CD4-positive, alpha-beta memory T cell (primary cell): ENCODE measurements around the gene IFNLR1. TPM values are rescaled to one million over a fixed set of nuclear protein-coding genes. Genes with fewer than 3 reads are reported as not detected.
A peak's percentile ranks its signal among the peaks of the same experiment; 100 is the strongest.

Experiments
- CTCF ChIA-PET: fragments of 350-600 bp; sonication (Branson Sonifier 250); formaldehyde crosslinking; loops from one replicate; lab custom pipeline; 2021; ENCODE audit warnings: inconsistent platforms; ENCODE audit not compliant: partially characterized antibody; lab: Charles Lee
- POLR2A ChIA-PET: fragments of 350-600 bp; sonication (Branson Sonifier 250); formaldehyde crosslinking; loops from one replicate; lab custom pipeline; 2021; ENCODE audit not compliant: partially characterized antibody; lab: Charles Lee
- DNase-seq, 5 donors: peaks; one replicate each; pipeline versions ENCODE4 v3.0.0 to v3.0.0-alpha.2; 2020 to 2022; ENCODE audit warnings: mixed read lengths in 1 of 5
- H3K27ac ChIP-seq: one replicate; pipeline ENCODE4 v1.7.0; 2013; ENCODE audit warnings: low read depth, low read length
- H3K27me3 ChIP-seq: 2 replicates; pipeline ENCODE4 v1.7.0; 2013; ENCODE audit warnings: mild to moderate bottlenecking, low read length, moderate library complexity; ENCODE audit not compliant: insufficient read depth
- H3K36me3 ChIP-seq: 2 replicates; pipeline ENCODE4 v1.7.0; 2013; ENCODE audit warnings: mild to moderate bottlenecking, low read length, moderate library complexity; ENCODE audit not compliant: insufficient read depth
- H3K4me1 ChIP-seq: 2 replicates; pipeline ENCODE4 v1.7.0; 2013; ENCODE audit warnings: mild to moderate bottlenecking, low read length, moderate library complexity; ENCODE audit not compliant: insufficient read depth
- H3K4me3 ChIP-seq, 2 donors: one replicate each; pipeline ENCODE4 v1.7.0; 2013; ENCODE audit warnings: low read length in 2 of 2, mild to moderate bottlenecking in 1 of 2
- H3K9me3 ChIP-seq, 2 donors: one replicate each; pipeline ENCODE4 v1.7.0; 2013; ENCODE audit warnings: low read length in 2 of 2, control low read depth in 1 of 2; ENCODE audit not compliant: control insufficient read depth in 1 of 2
- H3K27ac Mint-ChIP-seq, 7 donors: one replicate each; pipeline ENCODE4 v1.8.0; 2020 to 2021; ENCODE audit warnings: mixed read lengths in 7 of 7, mild to moderate bottlenecking in 6 of 7, inconsistent platforms in 3 of 7, moderate library complexity in 3 of 7
- H3K27me3 Mint-ChIP-seq, 2 donors: one replicate each; pipeline ENCODE4 v1.8.0; 2020 to 2021; ENCODE audit warnings: mixed read lengths in 2 of 2
- H3K36me3 Mint-ChIP-seq, 2 donors: one replicate each; pipeline ENCODE4 v1.8.0; 2020 to 2021; ENCODE audit warnings: mixed read lengths in 2 of 2, inconsistent platforms in 1 of 2, mild to moderate bottlenecking in 1 of 2
- H3K4me1 Mint-ChIP-seq, 4 donors: one replicate each; pipeline ENCODE4 v1.8.0; 2020 to 2021; ENCODE audit warnings: mixed read lengths in 4 of 4, mild to moderate bottlenecking in 1 of 4
- H3K4me3 Mint-ChIP-seq, 8 donors: one replicate each; pipeline ENCODE4 v1.8.0; 2020 to 2021; ENCODE audit warnings: mixed read lengths in 8 of 8, mild to moderate bottlenecking in 7 of 8, moderate library complexity in 6 of 8, inconsistent platforms in 3 of 8
- H3K9me3 Mint-ChIP-seq, 8 donors: one replicate each; pipeline ENCODE4 v1.8.0; 2020 to 2021; ENCODE audit warnings: mixed read lengths in 8 of 8, mild to moderate bottlenecking in 5 of 8, inconsistent platforms in 3 of 8, moderate library complexity in 1 of 8
- intact Hi-C: fragments of 100-400 bp; cut with micrococcal nuclease; formaldehyde crosslinking; loops from one replicate; pipeline ENCODE4 v1.15.1; 2023
- polyA plus RNA-seq, 2 donors: library from polyadenylated mRNA; unstranded; fragments of 300-500 nt; fragmentation: Illumina TruSeq; gene quantifications; one replicate each; pipeline ENCODE4 v1.2.3, GENCODE V29; 2021
- total RNA-seq, 2 experiments: library from RNA; stranded (reverse); gene quantifications; one replicate each; pipeline ENCODE4 v1.2.3, GENCODE V29; 2021

The IFNLR1 gene
- total and polyA plus RNA-seq, 4 experiments from 2014 or later = 0.88 to 4.5 (median 2.0) TPM

- H3K27ac ChIP-seq = no peak overlapping the region
- ChIA-PET POLR2A (no interaction called here), CTCF (interaction anchor here (1.2 to 4.0 kb wide), 4 partner anchors 15 to 382 kb away, joined by 3 to 71 read pairs (median 8); no protein-coding TSS in a partner anchor)
- H3K4me3 ChIP-seq = no peak overlapping the region
- Mint-ChIP-seq H3K27me3 (no peaks in the 10 kb centered on the region), H3K4me3 (no peak overlapping the region), H3K27ac (no peak overlapping the region), H3K9me3 (no peaks in the 10 kb centered on the region), H3K36me3 (no peaks in the 10 kb centered on the region), H3K4me1 (peaks cover 0 to 6% (median 2%) of the 10 kb centered on the region in 4 donors)
- DNase-seq = no peak
- intact Hi-C loops = loop anchor here (10.0 kb wide), 1 partner anchor 119 kb away; no protein-coding TSS in a partner anchor
- no peaks in the 10 kb centered on the region for H3K27me3 ChIP-seq
- no peaks in the 10 kb centered on the region for H3K9me3 ChIP-seq
- H3K4me1 ChIP-seq = no peaks in the 10 kb centered on the region
- no peaks in the 10 kb centered on the region for H3K36me3 ChIP-seq
These were observed 18.4 kb upstream of the IFNLR1 start for GRCh38 chr1:24205345-24206082.

DNA sequence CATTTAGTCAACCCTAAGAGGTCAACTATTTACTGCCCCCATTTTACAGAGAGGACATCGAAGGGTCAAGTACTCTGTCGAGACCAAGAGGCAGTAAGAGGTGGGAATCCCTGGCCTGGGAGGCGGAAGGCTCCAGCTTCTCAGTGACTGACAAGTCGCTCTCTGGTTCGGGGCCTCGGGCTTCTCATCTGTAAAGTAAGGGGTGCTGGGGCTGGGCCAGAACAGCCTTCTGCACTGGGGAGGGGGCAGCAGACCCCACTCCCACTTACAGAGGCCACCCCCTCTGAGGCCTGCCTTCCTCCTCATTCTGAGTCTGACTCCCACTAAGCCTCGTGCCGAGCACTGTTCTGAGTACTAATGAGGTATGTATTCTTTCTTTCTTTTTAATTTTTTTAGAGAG, 17.0 kb upstream of the IFNLR1 start:
- intact Hi-C loops = loop anchor here (10.0 kb wide), 1 partner anchor 121 kb away; no protein-coding TSS in a partner anchor
- Histone ChIP-seq H3K27me3 (no peaks in the 10 kb centered on the region), H3K4me3 (no peak overlapping the region), H3K9me3 (no peaks in the 10 kb centered on the region), H3K36me3 (no peaks in the 10 kb centered on the region), H3K4me1 (peaks cover 5% of the 10 kb centered on the region), H3K27ac (no peak overlapping the region)
- H3K27ac Mint-ChIP-seq = no peak overlapping the region
- peaks cover 3 to 13% (median 6%) of the 10 kb centered on the region in 4 donors for H3K4me1 Mint-ChIP-seq
- no peaks in the 10 kb centered on the region for H3K27me3 Mint-ChIP-seq
- no peaks in the 10 kb centered on the region for H3K9me3 Mint-ChIP-seq
- H3K4me3 Mint-ChIP-seq = no peak overlapping the region
- no peak for DNase-seq
- ChIA-PET POLR2A (no interaction called here), CTCF (interaction anchor here (0.8 to 4.0 kb wide), 8 partner anchors 14 to 434 kb away, joined by 3 to 71 read pairs (median 4); partner anchors contain the start of genes NIPAL3 and STPG1)
- H3K36me3 Mint-ChIP-seq = no peaks in the 10 kb centered on the region

DNA sequence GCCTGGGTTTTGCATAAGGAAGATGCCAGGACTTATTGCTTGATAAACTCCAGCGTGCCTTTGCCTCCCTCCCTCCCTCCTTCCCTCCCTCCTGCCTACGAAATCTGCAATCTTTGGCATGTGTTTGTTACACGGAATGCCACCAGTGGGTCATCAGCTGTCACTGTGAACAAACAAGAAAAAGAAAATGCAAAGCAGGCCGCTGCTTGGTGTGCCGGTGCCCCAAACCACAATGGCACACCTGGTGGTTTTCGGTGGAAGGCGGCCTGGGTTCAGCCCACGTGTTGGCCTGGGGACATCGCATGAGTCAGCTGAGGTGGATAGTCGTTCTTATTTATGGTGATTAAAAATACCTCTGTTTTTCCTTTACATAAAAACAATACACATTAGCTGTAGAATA, 16.3 kb upstream of the IFNLR1 start:
- no peaks in the 10 kb centered on the region for H3K9me3 Mint-ChIP-seq
- no peak overlapping the region for H3K4me3 Mint-ChIP-seq
- DNase-seq = no peak
- intact Hi-C loops = loop anchor here (10.0 kb wide), 1 partner anchor 121 kb away; no protein-coding TSS in a partner anchor
- H3K36me3 Mint-ChIP-seq = no peaks in the 10 kb centered on the region
- H3K4me1 Mint-ChIP-seq = peaks cover 3 to 13% (median 6%) of the 10 kb centered on the region in 4 donors
- CTCF ChIA-PET = interaction anchor here (0.6 to 4.0 kb wide), 9 partner anchors 16 to 434 kb away, joined by 3 to 71 read pairs (median 4); partner anchors contain the start of genes IFNLR1, NIPAL3 and STPG1
- no peak overlapping the region for H3K27ac Mint-ChIP-seq
- POLR2A ChIA-PET = no interaction called here
- Histone ChIP-seq H3K4me3 (no peak overlapping the region), H3K27me3 (no peaks in the 10 kb centered on the region), H3K4me1 (peaks cover 5% of the 10 kb centered on the region), H3K36me3 (no peaks in the 10 kb centered on the region), H3K27ac (no peak overlapping the region), H3K9me3 (no peaks in the 10 kb centered on the region)
- H3K27me3 Mint-ChIP-seq = no peaks in the 10 kb centered on the region

GRCh38 chr1:24202987-24203386, 15.9 kb upstream of the IFNLR1 start:
- Mint-ChIP-seq H3K9me3 (no peaks in the 10 kb centered on the region), H3K27ac (peak overlapping the region in 1 of 7 donors; percentile 48), H3K36me3 (no peaks in the 10 kb centered on the region), H3K4me3 (no peak overlapping the region), H3K27me3 (no peaks in the 10 kb centered on the region), H3K4me1 (peaks cover 3 to 13% (median 6%) of the 10 kb centered on the region in 4 donors)
- no peaks in the 10 kb centered on the region for H3K36me3 ChIP-seq
- H3K27me3 ChIP-seq = no peaks in the 10 kb centered on the region
- CTCF ChIA-PET = interaction anchor here (0.9 to 7.4 kb wide), 13 partner anchors 15 to 429 kb away, joined by 3 to 517 read pairs (median 8); partner anchors contain the start of genes IFNLR1, NIPAL3 and STPG1
- POLR2A ChIA-PET = interaction anchor here (5.8 kb wide), 1 partner anchor 190 kb away, joined by 86 read pairs; no protein-coding TSS in a partner anchor
- no peak overlapping the region for H3K4me3 ChIP-seq
- intact Hi-C loops = loop anchor here (10.0 kb wide), 1 partner anchor 122 kb away; no protein-coding TSS in a partner anchor
- H3K9me3 ChIP-seq = no peaks in the 10 kb centered on the region
- no peak for DNase-seq
- H3K27ac ChIP-seq = no peak overlapping the region
- H3K4me1 ChIP-seq = peaks cover 5% of the 10 kb centered on the region

GRCh38 chr1:24202556-24202955, 15.5 kb upstream of the IFNLR1 start:
- H3K27ac Mint-ChIP-seq = peak overlapping the region in 2 of 7 donors; percentile 48 to 50
- intact Hi-C loops = loop anchor here (10.0 kb wide), 1 partner anchor 122 kb away; no protein-coding TSS in a partner anchor

DNA sequence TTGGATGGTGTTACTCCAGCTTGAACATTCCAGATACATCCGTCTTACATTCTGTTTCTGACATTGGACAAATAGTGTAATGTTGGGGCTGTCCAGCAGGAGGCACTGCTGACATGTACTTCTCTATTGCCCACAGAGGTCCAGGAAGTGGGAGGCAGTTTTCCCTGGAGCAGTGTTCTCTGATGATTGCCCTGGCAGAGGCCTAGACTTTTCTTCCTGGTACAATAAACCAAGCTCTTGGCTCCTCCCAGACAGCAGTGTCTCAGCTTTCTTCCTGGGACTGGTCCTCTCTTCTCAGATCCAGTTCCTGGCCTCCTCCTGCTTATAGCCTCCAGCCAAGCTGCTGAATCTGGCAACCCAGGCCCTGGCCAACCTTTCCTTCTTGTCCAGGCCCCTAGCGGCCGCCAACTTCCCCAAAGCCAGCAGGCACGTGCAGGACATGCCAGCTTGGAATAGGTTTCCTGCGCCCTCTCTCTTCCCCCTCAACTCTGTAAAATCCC, 14.9 kb upstream of the IFNLR1 start:
- no peaks in the 10 kb centered on the region for H3K36me3 ChIP-seq
- peak; percentile 32 to 53 (median 43) for DNase-seq
- peak overlapping the region in 3 of 7 donors; percentile 11 to 50 (median 36) for H3K27ac Mint-ChIP-seq
- H3K27me3 Mint-ChIP-seq = no peaks in the 10 kb centered on the region
- intact Hi-C loops = loop anchor here (10.0 kb wide), 1 partner anchor 123 kb away; no protein-coding TSS in a partner anchor
- no peak overlapping the region for H3K4me3 Mint-ChIP-seq
- H3K27me3 ChIP-seq = no peaks in the 10 kb centered on the region
- no peaks in the 10 kb centered on the region for H3K9me3 Mint-ChIP-seq
- H3K9me3 ChIP-seq = no peaks in the 10 kb centered on the region
- H3K27ac ChIP-seq = no peak overlapping the region
- H3K4me1 Mint-ChIP-seq = peaks cover 3 to 13% (median 6%) of the 10 kb centered on the region in 4 donors
- peaks cover 5% of the 10 kb centered on the region for H3K4me1 ChIP-seq
- no peaks in the 10 kb centered on the region for H3K36me3 Mint-ChIP-seq
- POLR2A ChIA-PET = interaction anchor here (0.7 to 5.8 kb wide), 4 partner anchors 12 to 191 kb away, joined by 3 to 86 read pairs (median 4); no protein-coding TSS in a partner anchor
- CTCF ChIA-PET = interaction anchor here (0.8 to 7.4 kb wide), 17 partner anchors 14 to 635 kb away, joined by 3 to 517 read pairs (median 4); partner anchors contain the start of gene IFNLR1
- H3K4me3 ChIP-seq = no peak overlapping the region

More at GRCh38 chr1:24202556-24202955, 15.5 kb upstream of the IFNLR1 start:
- Mint-ChIP-seq H3K4me3 (peak overlapping the region in 1 of 8 donors; percentile 37), H3K27me3 (no peaks in the 10 kb centered on the region), H3K9me3 (no peaks in the 10 kb centered on the region), H3K4me1 (peaks cover 3 to 13% (median 6%) of the 10 kb centered on the region in 4 donors), H3K36me3 (no peaks in the 10 kb centered on the region)
- H3K4me1 ChIP-seq = peaks cover 5% of the 10 kb centered on the region
- H3K27ac ChIP-seq = no peak overlapping the region
- no peaks in the 10 kb centered on the region for H3K9me3 ChIP-seq
- ChIA-PET POLR2A (interaction anchor here (1.0 to 5.8 kb wide), 3 partner anchors 182 to 190 kb away, joined by 3 to 86 read pairs (median 4); no protein-coding TSS in a partner anchor), CTCF (interaction anchor here (1.0 to 7.4 kb wide), 14 partner anchors 14 to 634 kb away, joined by 3 to 517 read pairs (median 6); partner anchors contain the start of gene IFNLR1)
- no peaks in the 10 kb centered on the region for H3K27me3 ChIP-seq
- no peak for DNase-seq
- H3K36me3 ChIP-seq = no peaks in the 10 kb centered on the region
- no peak overlapping the region for H3K4me3 ChIP-seq
